Activated CD4-positive, alpha-beta T cell treated with anti-CD3 and anti-CD28 coated beads, Interleukin-2, amount 10 ng/mL, durations not matched to agents 7 days and 5 days (primary cell): ENCODE results near the gene ALG13. TPM values are rescaled to one million over a fixed set of nuclear protein-coding genes. Genes with fewer than 3 reads are reported as not detected.
"Not testable (repeated sequence)": the region's sequence is repeated elsewhere in the genome, so short reads cannot be mapped to it uniquely, and the experiment has no call there.

Experiments
- CTCF ChIA-PET: fragments of 350-600 bp; sonication (Branson Sonifier 250); formaldehyde crosslinking; loops from one replicate; lab custom pipeline; 2021; ENCODE audit warnings: antibody characterized with exemption; lab: Charles Lee
- POLR2A ChIA-PET: fragments of 350-600 bp; sonication (Branson Sonifier 250); formaldehyde crosslinking; loops from one replicate; lab custom pipeline; 2021; ENCODE audit warnings: antibody characterized with exemption; lab: Charles Lee
- DNase-seq: peaks from one replicate; pipeline ENCODE4 v3.0.0-alpha.2; 2020
- H3K27ac Mint-ChIP-seq: one replicate; pipeline ENCODE4 v1.8.0; 2021; ENCODE audit warnings: mild to moderate bottlenecking, moderate library complexity, mixed read lengths
- H3K27me3 Mint-ChIP-seq: one replicate; pipeline ENCODE4 v1.8.0; 2021; ENCODE audit warnings: mixed read lengths
- H3K36me3 Mint-ChIP-seq: one replicate; pipeline ENCODE4 v1.8.0; 2021; ENCODE audit warnings: low read depth, mixed read lengths
- H3K4me1 Mint-ChIP-seq: one replicate; pipeline ENCODE4 v1.8.0; 2021; ENCODE audit warnings: mixed read lengths
- H3K4me3 Mint-ChIP-seq: one replicate; pipeline ENCODE4 v1.8.0; 2021; ENCODE audit warnings: mild to moderate bottlenecking, moderate library complexity, mixed read lengths
- H3K9me3 Mint-ChIP-seq: one replicate; pipeline ENCODE4 v1.8.0; 2021; ENCODE audit warnings: mixed read lengths
- total RNA-seq, 2 experiments: library from RNA; stranded (reverse); gene quantifications; one replicate each; pipeline ENCODE4 v1.2.3, GENCODE V29; 2021

Gene ALG13
- 10 to 100 TPM; 36.9 to 52.1 TPM for total RNA-seq

DNA sequence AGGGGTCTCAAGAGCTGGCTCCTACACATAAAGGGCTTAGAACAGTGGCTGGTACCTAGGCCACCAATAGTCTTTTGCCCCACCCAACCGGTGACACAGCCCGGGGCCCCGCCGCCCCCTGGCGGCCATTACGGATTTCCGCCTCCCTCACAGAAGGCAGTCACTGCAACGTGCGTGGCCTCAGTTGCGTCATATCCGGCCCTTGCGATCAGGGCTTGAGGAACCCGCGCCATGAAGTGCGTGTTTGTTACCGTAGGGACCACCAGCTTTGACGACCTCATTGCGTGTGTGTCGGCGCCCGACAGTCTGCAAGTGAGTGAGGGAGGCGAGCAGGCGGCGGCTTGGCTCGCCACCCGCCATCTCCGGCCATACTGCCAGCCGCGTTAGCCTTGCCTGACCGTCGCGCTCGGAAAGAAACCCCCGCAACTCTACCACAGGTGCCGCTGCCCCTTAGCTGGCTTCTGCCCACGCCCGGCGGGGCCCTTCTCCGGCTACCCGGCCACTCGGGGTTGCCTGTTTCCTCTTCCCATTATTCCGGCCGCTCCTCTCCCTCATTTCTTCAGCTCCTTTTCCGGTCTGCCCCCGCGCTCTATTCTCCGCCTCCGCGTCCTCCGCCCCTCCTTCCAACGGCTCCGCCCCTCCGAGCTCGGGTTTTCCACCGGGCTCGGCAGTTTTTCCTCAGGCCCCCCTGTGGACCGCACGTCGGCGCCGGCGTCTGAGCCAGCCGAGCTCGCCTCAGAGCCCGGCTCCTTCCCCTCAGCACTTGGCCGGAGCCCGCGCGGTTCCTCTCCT, at the start of gene ALG13:
Gene ALG13 (plus strand): TSS at position 183 of the 792 bp plus-strand sequence. CDS start 49 bp downstream, at position 232.
- H3K36me3 Mint-ChIP-seq, result peaks cover 25% of the 10 kb centered on the region
- CTCF ChIA-PET, result interaction anchor here (1.1 to 1.3 kb wide), 3 partner anchors 17 to 62 kb away, joined by 3 to 4 read pairs (median 4); no protein-coding TSS in a partner anchor
- H3K9me3 Mint-ChIP-seq, result no peaks in the 10 kb centered on the region
- no peaks in the 10 kb centered on the region for H3K27me3 Mint-ChIP-seq
- peak within 1 kb of the TSS; percentile 98 for H3K27ac Mint-ChIP-seq
- peak within 1 kb of the TSS; percentile 86 for H3K4me3 Mint-ChIP-seq
- DNase-seq, result peak; percentile 88
- peaks cover 21% of the 10 kb centered on the region for H3K4me1 Mint-ChIP-seq
- POLR2A ChIA-PET, result interaction anchor here (0.8 kb wide), 1 partner anchor 38 kb away, joined by 3 read pairs; no protein-coding TSS in a partner anchor

DNA sequence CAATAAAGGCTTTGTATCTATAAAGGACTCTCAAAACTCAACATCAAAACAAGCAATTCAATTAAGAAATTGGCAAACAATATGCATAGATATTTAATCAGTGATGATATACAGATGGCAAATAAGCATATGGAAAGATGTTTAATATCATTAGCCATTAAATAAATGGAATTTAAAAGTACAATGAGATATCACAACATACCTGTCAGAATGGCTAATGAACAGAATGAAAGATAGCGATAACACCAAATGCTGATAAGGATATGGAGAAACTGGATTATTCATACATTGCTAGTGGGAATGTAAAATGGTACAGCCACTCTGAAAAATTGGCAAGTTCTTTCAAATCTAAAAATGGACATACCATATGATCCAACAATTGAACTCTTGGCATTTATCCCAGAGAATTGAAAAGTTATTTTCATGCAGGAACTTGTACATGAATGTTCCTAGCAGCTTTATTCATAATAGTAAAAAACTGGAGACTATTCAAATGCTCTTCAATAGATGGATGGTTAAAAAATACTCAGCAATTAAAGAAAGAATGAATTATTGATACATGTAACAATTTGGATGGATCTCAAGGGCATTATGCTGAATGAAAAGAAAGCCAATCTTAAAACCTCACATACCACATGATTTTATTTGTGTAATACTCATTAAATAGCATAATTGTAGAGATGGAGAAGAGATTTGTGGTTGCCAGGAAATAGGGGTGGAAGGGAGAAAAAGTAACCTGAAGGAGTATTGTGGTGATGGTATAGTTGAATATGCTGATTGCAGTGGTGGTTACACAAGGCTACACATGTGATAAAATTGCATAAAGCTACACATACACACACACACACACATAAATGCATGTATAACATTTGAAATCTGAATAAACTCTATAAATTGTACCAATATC, 45.9 kb upstream of the ALG13 start:
- no peak overlapping the region for H3K4me3 Mint-ChIP-seq
- H3K4me1 Mint-ChIP-seq, result no peaks in the 10 kb centered on the region
- H3K27me3 Mint-ChIP-seq, result no peaks in the 10 kb centered on the region
- H3K36me3 Mint-ChIP-seq, result no peaks in the 10 kb centered on the region
- no peak for DNase-seq
- no peak overlapping the region for H3K27ac Mint-ChIP-seq
- POLR2A ChIA-PET, result no interaction called here
- CTCF ChIA-PET, result no interaction called here
- H3K9me3 Mint-ChIP-seq, result no peaks in the 10 kb centered on the region

DNA sequence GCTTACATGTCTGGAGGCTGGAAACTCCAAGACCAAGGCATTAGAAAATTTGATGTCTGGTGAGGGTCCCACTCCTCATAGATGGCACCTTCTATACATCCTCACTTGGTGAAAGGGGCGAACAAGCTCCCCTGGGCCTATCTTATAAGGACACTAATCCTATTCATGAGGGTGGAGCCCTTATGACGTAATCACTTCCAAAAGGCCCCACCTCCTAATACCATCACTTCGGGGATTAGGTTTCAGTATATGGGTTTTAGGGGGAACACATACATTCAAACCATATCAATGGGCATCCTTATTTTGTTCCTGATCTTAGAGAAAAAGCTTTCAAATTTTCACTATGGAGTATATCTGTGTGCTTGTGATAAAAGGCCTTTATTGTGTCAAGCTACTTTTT, 39.0 kb upstream of the ALG13 start:
- DNase-seq, result no peak
- no peaks in the 10 kb centered on the region for H3K36me3 Mint-ChIP-seq
- H3K4me1 Mint-ChIP-seq, result peaks cover 1% of the 10 kb centered on the region
- no peak overlapping the region for H3K4me3 Mint-ChIP-seq
- POLR2A ChIA-PET, result no interaction called here
- H3K27ac Mint-ChIP-seq, result no peak overlapping the region
- no peaks in the 10 kb centered on the region for H3K9me3 Mint-ChIP-seq
- CTCF ChIA-PET, result no interaction called here
- no peaks in the 10 kb centered on the region for H3K27me3 Mint-ChIP-seq

DNA sequence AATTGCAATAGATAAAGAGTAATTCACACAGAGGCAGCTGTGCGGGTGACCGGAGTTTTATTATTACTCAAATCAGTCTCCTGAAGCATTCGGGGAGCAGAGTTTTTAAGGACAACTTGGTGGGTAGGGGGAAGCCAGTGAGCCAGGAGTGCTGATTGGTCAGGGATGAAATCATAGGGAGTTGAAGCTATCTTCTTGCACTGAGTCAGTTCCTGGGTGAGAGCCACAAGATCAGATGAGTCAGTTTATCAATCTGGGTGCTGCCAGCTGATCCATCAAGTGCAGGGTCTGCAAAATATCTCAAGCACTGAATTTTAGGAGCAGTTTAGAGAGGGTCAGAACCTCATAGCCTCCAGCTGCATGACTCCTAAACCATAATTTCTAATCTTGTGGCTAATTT, 35.8 kb upstream of the ALG13 start:
- H3K4me3 Mint-ChIP-seq, H3K4me1 Mint-ChIP-seq, H3K36me3 Mint-ChIP-seq, H3K27ac Mint-ChIP-seq, POLR2A ChIA-PET, H3K9me3 Mint-ChIP-seq, DNase-seq, H3K27me3 Mint-ChIP-seq: not testable (repeated sequence)
- CTCF ChIA-PET, result interaction anchor here (0.7 kb wide), 1 partner anchor 36 kb away, joined by 3 read pairs; the partner anchor contains the start of gene ALG13

DNA sequence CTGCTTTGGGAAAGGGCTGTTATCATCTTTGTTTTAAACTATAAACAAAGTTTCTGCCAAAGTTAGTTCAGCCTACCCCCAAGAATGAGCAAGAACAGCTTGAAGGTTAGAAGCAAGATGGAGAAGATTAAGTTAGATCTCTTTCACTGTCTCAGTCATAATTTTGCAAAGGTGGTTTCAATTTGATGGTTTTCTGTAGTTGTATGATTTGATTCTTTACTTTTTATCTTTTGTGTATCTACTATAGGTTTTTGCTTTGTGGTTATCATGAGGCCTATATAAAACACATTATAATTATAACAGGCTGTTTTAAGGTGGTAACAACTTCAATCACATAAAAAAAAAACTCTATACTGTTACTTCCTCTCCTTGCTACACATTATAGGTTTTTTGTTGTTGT, 35.4 kb upstream of the ALG13 start:
- ChIA-PET CTCF (no interaction called here), POLR2A (no interaction called here)
- H3K9me3 Mint-ChIP-seq, result no peaks in the 10 kb centered on the region
- no peak for DNase-seq
- H3K27me3 Mint-ChIP-seq, result no peaks in the 10 kb centered on the region
- peaks cover 1% of the 10 kb centered on the region for H3K4me1 Mint-ChIP-seq
- H3K36me3 Mint-ChIP-seq, result no peaks in the 10 kb centered on the region
- H3K4me3 Mint-ChIP-seq, result no peak overlapping the region
- H3K27ac Mint-ChIP-seq, result no peak overlapping the region

DNA sequence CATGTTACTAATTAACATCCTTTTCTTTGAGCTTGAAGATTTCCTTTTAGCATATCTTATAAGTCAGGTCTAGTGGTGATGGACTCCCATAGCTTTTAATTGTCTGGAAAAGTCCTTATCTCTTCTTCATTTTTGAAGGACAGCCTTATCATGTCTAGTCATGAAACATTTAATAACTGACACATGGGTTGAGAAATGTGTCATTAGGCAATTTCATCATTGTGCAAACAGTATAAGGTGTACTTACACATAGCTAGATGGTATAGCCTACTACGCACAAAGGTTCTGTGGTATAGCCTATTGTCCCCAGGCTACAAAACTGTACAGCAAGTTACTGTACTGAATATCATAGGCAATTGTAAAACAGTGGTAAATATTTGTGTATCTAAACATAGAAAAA, 34.5 kb upstream of the ALG13 start:
- no peaks in the 10 kb centered on the region for H3K9me3 Mint-ChIP-seq
- DNase-seq, result no peak
- H3K36me3 Mint-ChIP-seq, result no peaks in the 10 kb centered on the region
- POLR2A ChIA-PET, result no interaction called here
- no peaks in the 10 kb centered on the region for H3K27me3 Mint-ChIP-seq
- H3K4me3 Mint-ChIP-seq, result no peak overlapping the region
- no peak overlapping the region for H3K27ac Mint-ChIP-seq
- peaks cover 1% of the 10 kb centered on the region for H3K4me1 Mint-ChIP-seq
- CTCF ChIA-PET, result interaction anchor here (0.6 kb wide), 1 partner anchor 586 kb away, joined by 3 read pairs; no protein-coding TSS in a partner anchor

DNA sequence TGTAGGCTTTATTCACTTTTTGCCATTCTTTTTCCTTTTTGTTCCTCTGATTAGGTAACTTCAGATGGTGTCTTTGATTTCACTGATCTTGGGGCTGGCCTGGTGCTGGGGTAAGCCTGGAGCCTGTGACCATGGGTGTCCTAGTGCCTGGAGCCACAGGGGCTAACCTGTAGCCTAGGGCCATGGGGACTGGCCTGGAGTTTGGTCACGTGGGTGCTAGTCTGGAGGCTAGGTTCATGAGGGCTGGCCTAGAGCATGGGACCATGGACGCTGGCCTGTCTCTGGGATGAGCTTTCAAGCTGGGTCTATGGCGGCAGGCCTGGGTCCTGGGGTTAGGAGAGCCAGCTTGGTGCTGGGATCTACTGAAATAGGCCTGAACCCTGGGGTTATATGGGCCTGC, 32.2 kb upstream of the ALG13 start:
- Mint-ChIP-seq H3K36me3 (no peaks in the 10 kb centered on the region), H3K4me3 (no peak overlapping the region), H3K4me1 (peaks cover 1% of the 10 kb centered on the region), H3K27me3 (peaks cover 2% of the 10 kb centered on the region), H3K9me3 (no peaks in the 10 kb centered on the region), H3K27ac (no peak overlapping the region)
- ChIA-PET CTCF (no interaction called here), POLR2A (no interaction called here)
- DNase-seq, result no peak

DNA sequence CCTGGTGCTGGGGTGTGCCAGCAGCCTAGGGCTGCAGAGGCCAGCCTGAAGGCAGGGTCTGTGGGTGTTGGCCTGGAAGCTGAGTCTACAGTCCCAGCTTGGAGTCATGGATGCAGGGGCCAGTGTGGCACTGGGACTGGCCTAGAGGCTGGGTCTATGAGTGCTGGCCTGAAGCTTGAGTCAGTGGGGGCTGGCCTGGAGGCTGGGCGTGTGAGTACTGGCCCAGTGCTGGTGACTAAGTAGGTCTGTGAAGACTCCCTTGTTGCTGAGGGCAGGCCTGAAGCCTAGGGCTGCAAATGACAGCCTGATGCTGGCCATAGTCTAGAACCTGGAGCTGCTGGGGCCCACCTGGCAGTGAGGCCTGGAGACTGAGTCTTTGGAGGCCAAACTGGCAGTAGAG, 31.3 kb upstream of the ALG13 start:
- no peaks in the 10 kb centered on the region for H3K36me3 Mint-ChIP-seq
- no peak for DNase-seq
- peaks cover 1% of the 10 kb centered on the region for H3K4me1 Mint-ChIP-seq
- H3K27me3 Mint-ChIP-seq, result peaks cover 2% of the 10 kb centered on the region
- H3K4me3 Mint-ChIP-seq, result no peak overlapping the region
- no peaks in the 10 kb centered on the region for H3K9me3 Mint-ChIP-seq
- H3K27ac Mint-ChIP-seq, result no peak overlapping the region
- CTCF ChIA-PET, result no interaction called here
- POLR2A ChIA-PET, result no interaction called here

DNA sequence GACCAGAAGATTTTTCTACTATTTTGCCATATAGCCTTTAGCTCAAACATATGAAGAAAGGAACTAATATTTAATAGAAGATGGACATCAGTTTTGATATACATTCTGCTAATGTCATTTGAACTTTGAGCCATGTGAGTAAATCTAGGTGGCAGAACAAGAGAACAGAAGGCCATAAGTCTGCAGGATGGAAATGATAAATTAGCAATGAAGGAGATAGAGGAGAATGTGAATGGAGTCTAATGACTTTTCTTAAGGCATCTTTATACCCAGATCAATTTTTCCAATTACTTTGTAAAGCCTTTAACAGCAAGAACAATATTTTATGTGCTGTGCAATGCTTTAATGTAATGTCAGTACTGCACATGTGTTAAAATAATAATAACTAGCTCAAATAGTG, 30.1 kb upstream of the ALG13 start:
- no peaks in the 10 kb centered on the region for H3K4me1 Mint-ChIP-seq
- CTCF ChIA-PET, result no interaction called here
- H3K27ac Mint-ChIP-seq, result no peak overlapping the region
- H3K9me3 Mint-ChIP-seq, result no peaks in the 10 kb centered on the region
- peaks cover 2% of the 10 kb centered on the region for H3K27me3 Mint-ChIP-seq
- POLR2A ChIA-PET, result no interaction called here
- DNase-seq, result no peak
- H3K36me3 Mint-ChIP-seq, result no peaks in the 10 kb centered on the region
- no peak overlapping the region for H3K4me3 Mint-ChIP-seq

DNA sequence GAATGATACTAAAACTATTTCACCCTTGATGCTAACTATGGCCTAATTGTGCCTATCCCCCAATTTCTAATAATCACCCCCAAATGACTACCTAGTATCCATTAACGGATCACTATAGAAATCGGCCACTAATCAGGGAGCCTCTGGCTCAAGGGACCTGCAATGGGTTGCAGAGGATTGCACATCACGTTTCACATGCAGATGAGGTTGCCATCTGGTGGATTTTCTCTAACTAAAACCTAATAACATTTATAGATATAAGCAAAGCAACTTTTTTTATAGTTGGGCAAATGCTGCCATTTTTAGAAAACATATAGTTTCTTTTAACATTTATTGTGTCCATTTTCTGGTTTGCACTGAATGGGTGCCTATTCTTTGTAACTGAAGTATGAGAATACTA, 28.3 kb upstream of the ALG13 start:
- ChIA-PET CTCF (no interaction called here), POLR2A (no interaction called here)
- Mint-ChIP-seq H3K27me3 (peaks cover 2% of the 10 kb centered on the region), H3K4me3 (no peak overlapping the region), H3K36me3 (no peaks in the 10 kb centered on the region), H3K9me3 (no peaks in the 10 kb centered on the region), H3K27ac (no peak overlapping the region), H3K4me1 (no peaks in the 10 kb centered on the region)
- no peak for DNase-seq

DNA sequence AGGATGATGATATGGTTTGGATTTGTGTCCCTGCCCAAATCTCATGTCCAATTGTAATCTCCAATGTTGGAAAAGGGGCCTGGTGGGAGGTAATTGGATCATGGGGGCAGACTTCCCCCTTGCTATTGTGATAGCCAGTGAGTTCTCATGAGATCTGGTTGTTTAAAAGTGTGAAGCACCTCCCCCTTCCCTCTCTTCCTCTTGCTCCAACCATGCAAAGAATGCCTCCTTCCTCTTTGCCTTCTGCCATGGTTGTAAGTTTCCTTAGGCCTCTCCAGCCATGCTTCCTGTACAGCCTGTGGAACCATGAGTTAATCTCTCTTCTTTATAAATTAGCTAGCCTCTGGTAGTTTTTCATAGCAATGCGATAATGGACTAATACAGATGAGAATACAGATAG, 19.7 kb upstream of the ALG13 start:
- Mint-ChIP-seq H3K27ac (no peak overlapping the region), H3K36me3 (no peaks in the 10 kb centered on the region)
- CTCF ChIA-PET, result interaction anchor here (1.6 kb wide), 1 partner anchor 17 kb away, joined by 3 read pairs; no protein-coding TSS in a partner anchor

DNA sequence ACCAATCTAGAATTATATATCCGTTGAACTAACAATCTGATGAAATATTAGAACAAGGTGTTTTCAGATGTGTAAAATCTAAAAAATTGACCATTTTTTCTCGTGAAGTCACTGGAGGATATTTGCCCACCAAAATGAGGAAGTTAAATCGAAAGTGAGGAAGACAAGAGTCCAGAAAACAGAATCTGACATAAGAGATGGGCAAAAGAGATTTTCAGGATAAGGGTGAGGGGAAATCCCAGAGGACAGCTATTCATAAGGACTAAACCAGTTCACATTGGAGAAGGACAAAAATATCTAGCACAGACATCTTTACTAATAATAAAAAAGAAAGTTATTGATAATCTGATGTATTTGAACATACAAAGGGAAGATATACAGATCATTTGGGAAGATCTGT, 18.7 kb upstream of the ALG13 start:
- Mint-ChIP-seq H3K4me3 (no peak overlapping the region), H3K27ac (no peak overlapping the region), H3K27me3 (no peaks in the 10 kb centered on the region), H3K9me3 (no peaks in the 10 kb centered on the region), H3K4me1 (no peaks in the 10 kb centered on the region), H3K36me3 (no peaks in the 10 kb centered on the region)
- ChIA-PET CTCF (no interaction called here), POLR2A (no interaction called here)
- no peak for DNase-seq

More for the DNA sequence above, 19.7 kb upstream of the ALG13 start:
- DNase-seq, result no peak
- H3K4me1 Mint-ChIP-seq, result no peaks in the 10 kb centered on the region
- H3K27me3 Mint-ChIP-seq, result no peaks in the 10 kb centered on the region
- H3K9me3 Mint-ChIP-seq, result no peaks in the 10 kb centered on the region
- POLR2A ChIA-PET, result no interaction called here
- H3K4me3 Mint-ChIP-seq, result no peak overlapping the region

DNA sequence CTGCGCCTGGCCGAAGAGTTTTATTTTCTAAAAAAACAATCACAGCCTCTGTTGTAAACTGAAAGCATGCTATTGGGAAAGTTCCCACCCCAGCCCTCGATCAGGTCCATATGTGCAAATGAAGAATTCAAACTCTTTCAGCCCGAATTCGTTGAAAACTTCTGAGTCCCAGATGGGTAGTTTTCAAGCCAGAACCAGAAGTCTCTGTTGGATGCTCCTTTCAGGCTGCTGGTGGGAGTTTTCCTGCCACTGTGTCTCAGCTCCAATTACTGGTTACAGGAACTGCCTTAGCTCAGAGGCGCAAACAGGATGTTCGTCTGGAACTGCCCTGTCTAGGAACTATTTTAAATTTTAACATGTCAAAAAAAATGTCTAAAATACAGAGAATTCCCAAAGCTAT, 9.3 kb upstream of the ALG13 start:
- Mint-ChIP-seq H3K9me3 (no peaks in the 10 kb centered on the region), H3K27ac (no peak overlapping the region), H3K4me3 (no peak overlapping the region), H3K36me3 (no peaks in the 10 kb centered on the region), H3K4me1 (no peaks in the 10 kb centered on the region), H3K27me3 (no peaks in the 10 kb centered on the region)
- POLR2A ChIA-PET, result no interaction called here
- CTCF ChIA-PET, result no interaction called here
- no peak for DNase-seq
